Renal pelvis (tissue), 4 donors: ENCODE data around the gene RAX2. TPM values are rescaled to one million over a fixed set of nuclear protein-coding genes. Genes with fewer than 3 reads are reported as not detected.
"Not testable (repeated sequence)": the region's sequence is repeated elsewhere in the genome, so short reads cannot be mapped to it uniquely, and the experiment has no call there.

ENCODE experiments used
- DNase-seq: peaks from one replicate; pipeline ENCODE4 v3.0.0-alpha.2; 2013
- polyA plus RNA-seq, 3 donors: library from polyadenylated mRNA; unstranded; fragments of 120-200 nt; gene quantifications; one replicate each; pipeline ENCODE4 v1.2.1, GENCODE V29; 2013; ENCODE audit not compliant: insufficient read length in 3 of 3

RAX2 gene
- polyA plus RNA-seq, 3 donors: not detected

GRCh38 chr19:3778899-3779723 is 7.1 kb upstream of the RAX2 start:
- DNase-seq: no peak

- no peak for DNase-seq
These were observed 6.3 kb upstream of the RAX2 start for GRCh38 chr19:3778104-3778867.

- DNase-seq: no peak
These were observed 4.5 kb upstream of the RAX2 start for GRCh38 chr19:3776479-3777040.

GRCh38 chr19:3775831-3776230 is 3.8 kb upstream of the RAX2 start:
- no peak for DNase-seq

- no peak for DNase-seq
These were observed 3.3 kb upstream of the RAX2 start for GRCh38 chr19:3775374-3775711.

GRCh38 chr19:3774621-3775373 is 2.8 kb upstream of the RAX2 start:
- DNase-seq: no peak

GRCh38 chr19:3773814-3774515 is 1.9 kb upstream of the RAX2 start:
- DNase-seq: no peak

GRCh38 chr19:3771000-3771905 is 775 bp downstream of the RAX2 start:
- no peak for DNase-seq

GRCh38 chr19:3770136-3770999 is 1.7 kb downstream of the RAX2 start:
- DNase-seq: no peak

GRCh38 chr19:3769494-3769893 is 2.5 kb downstream of the RAX2 start:
- DNase-seq: no peak

- no peak for DNase-seq
These were observed 3.3 kb downstream of the RAX2 start for GRCh38 chr19:3768748-3769099.

GRCh38 chr19:3768015-3768747 is 3.8 kb downstream of the RAX2 start:
- no peak for DNase-seq

GRCh38 chr19:3767050-3767449 is 5.0 kb downstream of the RAX2 start:
- DNase-seq: no peak

GRCh38 chr19:3766520-3766919 is 5.5 kb downstream of the RAX2 start:
- no peak for DNase-seq

GRCh38 chr19:3765757-3766156 is 6.3 kb downstream of the RAX2 start:
- not testable (repeated sequence) for DNase-seq

GRCh38 chr19:3765121-3765520 is 6.9 kb downstream of the RAX2 start:
- no peak for DNase-seq

GRCh38 chr19:3762501-3763459 is 9.2 kb downstream of the RAX2 start, which contains the start of gene MRPL54:
Gene MRPL54 (plus strand): TSS chr19:3762682. CDS start chr19:3762701, 19 bp downstream.
- DNase-seq: peak; percentile 99

GRCh38 chr19:3762130-3762473 is 9.9 kb downstream of the RAX2 start:
- no peak for DNase-seq
